ENCODE measurements around the gene MYH7. TPM values are rescaled to one million over a fixed set of nuclear protein-coding genes. Genes with fewer than 3 reads are reported as not detected.

The MYH7 gene
- total RNA-seq, 1 donor from 2014 or later, result not detected

DNA sequence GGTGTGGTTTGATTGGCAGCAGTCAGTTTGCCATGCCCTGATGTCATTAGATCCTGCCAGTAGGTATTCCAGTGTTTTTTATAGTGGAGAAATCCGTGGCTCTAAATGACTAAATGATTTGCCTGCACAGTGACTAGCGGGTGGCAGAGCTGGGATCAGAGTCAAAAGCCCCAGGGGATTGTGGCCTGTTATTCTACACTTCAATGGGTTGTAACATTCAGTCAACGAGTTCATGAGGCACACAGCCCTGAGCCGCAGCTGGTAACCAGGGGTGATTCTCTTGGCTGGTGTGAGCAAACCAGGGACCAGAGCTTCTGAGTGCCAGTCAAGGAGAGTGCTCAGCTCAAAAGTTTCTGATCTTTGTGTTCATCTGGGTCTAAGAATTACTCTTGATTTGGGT lies 29.2 kb downstream of the MYH7 start:
- Histone ChIP-seq H3K4me3 (ENCODE audit: insufficient read depth, low read depth, low read length) (no peak overlapping the region), H3K4me2 (ENCODE audit: low read length) (no peak overlapping the region), H3K36me3 (ENCODE audit: insufficient read depth, low read length) (no peaks in the 10 kb centered on the region), H3K27ac (ENCODE audit: low read depth, low read length) (no peak overlapping the region), H2AFZ (ENCODE audit: low read depth, low read length) (no peak overlapping the region), H4K20me1 (ENCODE audit: insufficient read depth, low read length) (no peaks in the 10 kb centered on the region), H3K27me3 (ENCODE audit: insufficient read depth, low read length) (no peaks in the 10 kb centered on the region), H3K4me1 (ENCODE audit: insufficient read depth, low read length) (no peaks in the 10 kb centered on the region), H3K79me2 (ENCODE audit: insufficient read depth, low read length) (no peaks in the 10 kb centered on the region), H3K9me3 (ENCODE audit: insufficient read depth, low read depth, low read length) (no peaks in the 10 kb centered on the region), H3K9ac (ENCODE audit: low read length) (no peak overlapping the region)
- TF ChIP-seq EZH2 (IDR thresholded peaks at IDR 0.05; ENCODE audit: insufficient read depth, low read length), result no peak
- TF ChIP-seq, protein P1, sequence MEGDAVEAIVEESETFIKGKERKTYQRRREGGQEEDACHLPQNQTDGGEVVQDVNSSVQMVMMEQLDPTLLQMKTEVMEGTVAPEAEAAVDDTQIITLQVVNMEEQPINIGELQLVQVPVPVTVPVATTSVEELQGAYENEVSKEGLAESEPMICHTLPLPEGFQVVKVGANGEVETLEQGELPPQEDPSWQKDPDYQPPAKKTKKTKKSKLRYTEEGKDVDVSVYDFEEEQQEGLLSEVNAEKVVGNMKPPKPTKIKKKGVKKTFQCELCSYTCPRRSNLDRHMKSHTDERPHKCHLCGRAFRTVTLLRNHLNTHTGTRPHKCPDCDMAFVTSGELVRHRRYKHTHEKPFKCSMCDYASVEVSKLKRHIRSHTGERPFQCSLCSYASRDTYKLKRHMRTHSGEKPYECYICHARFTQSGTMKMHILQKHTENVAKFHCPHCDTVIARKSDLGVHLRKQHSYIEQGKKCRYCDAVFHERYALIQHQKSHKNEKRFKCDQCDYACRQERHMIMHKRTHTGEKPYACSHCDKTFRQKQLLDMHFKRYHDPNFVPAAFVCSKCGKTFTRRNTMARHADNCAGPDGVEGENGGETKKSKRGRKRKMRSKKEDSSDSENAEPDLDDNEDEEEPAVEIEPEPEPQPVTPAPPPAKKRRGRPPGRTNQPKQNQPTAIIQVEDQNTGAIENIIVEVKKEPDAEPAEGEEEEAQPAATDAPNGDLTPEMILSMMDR (IDR thresholded peaks at IDR 0.05; ENCODE audit: insufficient read depth, low read depth, low read length), result no peak
- no peak overlapping the region for H3K27ac Mint-ChIP-seq (ENCODE audit: unreplicated experiment)
- no peak overlapping the region for H3K4me3 Mint-ChIP-seq (ENCODE audit: unreplicated experiment)
- H3K4me1 Mint-ChIP-seq (ENCODE audit: low read depth, unreplicated experiment), result no peaks in the 10 kb centered on the region
- no peaks in the 10 kb centered on the region for H3K36me3 Mint-ChIP-seq (ENCODE audit: low read depth, unreplicated experiment)
- DNase-seq (ENCODE audit: low read depth) (no peak), FAIRE-seq (no peak)
- H3K27me3 Mint-ChIP-seq (ENCODE audit: low read depth, unreplicated experiment), result peaks cover 73% of the 10 kb centered on the region
- peaks cover 7% of the 10 kb centered on the region for H3K9me3 Mint-ChIP-seq (ENCODE audit: unreplicated experiment)

DNA sequence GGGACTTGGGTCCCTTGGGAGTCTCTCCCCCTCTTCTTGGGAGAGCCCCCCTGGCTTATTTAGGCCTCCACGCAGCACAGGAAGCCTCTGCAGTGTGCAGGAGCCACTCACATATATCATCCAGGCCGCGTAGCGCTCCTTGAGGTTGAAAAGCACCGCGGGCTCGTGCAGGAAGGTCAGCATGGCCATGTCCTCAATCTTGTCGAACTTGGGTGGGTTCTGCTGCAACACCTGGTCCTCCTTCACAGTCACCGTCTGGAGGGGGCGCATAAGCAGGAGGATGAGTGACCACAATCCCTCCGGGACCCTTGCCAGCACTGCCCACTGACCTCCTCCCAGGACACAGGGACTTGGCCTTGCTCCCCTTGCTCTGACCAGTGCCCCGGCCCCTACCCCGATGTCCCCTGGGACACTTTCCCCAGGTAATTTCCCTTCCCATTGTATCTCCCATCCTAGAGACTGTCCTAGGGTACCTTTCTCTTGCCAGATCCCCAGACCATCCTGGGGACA lies 29.9 kb downstream of the MYH7 start:
- Mint-ChIP-seq H3K4me1 (ENCODE audit: low read depth, unreplicated experiment) (no peaks in the 10 kb centered on the region), H3K27ac (ENCODE audit: unreplicated experiment) (no peak overlapping the region), H3K36me3 (ENCODE audit: low read depth, unreplicated experiment) (no peaks in the 10 kb centered on the region), H3K27me3 (ENCODE audit: low read depth, unreplicated experiment) (peaks cover 73% of the 10 kb centered on the region), H3K4me3 (ENCODE audit: unreplicated experiment) (no peak overlapping the region), H3K9me3 (ENCODE audit: unreplicated experiment) (peaks cover 8% of the 10 kb centered on the region)
- no peak overlapping the region for H3K4me3 ChIP-seq (ENCODE audit: insufficient read depth, low read depth, low read length)
- FAIRE-seq, result no peak
- TF ChIP-seq, protein P1 (IDR thresholded peaks at IDR 0.05; ENCODE audit: insufficient read depth, low read depth, low read length), result no peak
- TF ChIP-seq EZH2 (IDR thresholded peaks at IDR 0.05; ENCODE audit: insufficient read depth, low read length), result no peak
- H4K20me1 ChIP-seq (ENCODE audit: insufficient read depth, low read length), result no peaks in the 10 kb centered on the region
- H3K27me3 ChIP-seq (ENCODE audit: insufficient read depth, low read length), result no peaks in the 10 kb centered on the region
- no peaks in the 10 kb centered on the region for H3K4me1 ChIP-seq (ENCODE audit: insufficient read depth, low read length)
- H3K9ac ChIP-seq (ENCODE audit: low read length), result no peak overlapping the region
- no peaks in the 10 kb centered on the region for H3K79me2 ChIP-seq (ENCODE audit: insufficient read depth, low read length)
- no peak for DNase-seq (ENCODE audit: low read depth)
- H3K4me2 ChIP-seq (ENCODE audit: low read length), result no peak overlapping the region
- H3K36me3 ChIP-seq (ENCODE audit: insufficient read depth, low read length), result no peaks in the 10 kb centered on the region
- no peaks in the 10 kb centered on the region for H3K9me3 ChIP-seq (ENCODE audit: insufficient read depth, low read depth, low read length)
- no peak overlapping the region for H3K27ac ChIP-seq (ENCODE audit: low read depth, low read length)
- H2AFZ ChIP-seq (ENCODE audit: low read depth, low read length), result no peak overlapping the region

DNA sequence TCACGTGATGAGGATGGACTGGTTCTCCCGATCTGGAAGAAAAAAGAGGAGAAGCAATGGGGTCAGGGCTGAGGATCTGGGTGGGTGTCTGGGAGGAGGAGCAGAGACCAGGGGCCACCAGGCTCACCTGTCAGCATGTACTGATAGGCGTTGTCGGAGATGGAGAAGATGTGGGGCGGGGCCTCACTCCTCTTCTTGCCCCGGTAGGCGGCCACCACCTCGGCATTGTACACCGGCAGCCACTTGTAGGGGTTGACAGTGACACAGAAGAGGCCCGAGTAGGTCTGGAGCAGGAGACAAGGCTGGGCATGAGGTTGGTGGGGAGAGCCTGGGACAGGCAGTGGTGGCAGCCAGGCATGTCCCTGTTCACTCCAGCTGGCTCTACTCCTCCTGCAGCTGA lies 30.4 kb downstream of the MYH7 start:
- no peak for TF ChIP-seq EZH2 (IDR thresholded peaks at IDR 0.05; ENCODE audit: insufficient read depth, low read length)
- TF ChIP-seq, protein P1 (IDR thresholded peaks at IDR 0.05; ENCODE audit: insufficient read depth, low read depth, low read length), result no peak
- no peak overlapping the region for H3K9ac ChIP-seq (ENCODE audit: low read length)

More for the DNA sequence above, 30.4 kb downstream of the MYH7 start:
- no peak overlapping the region for H3K4me3 ChIP-seq (ENCODE audit: insufficient read depth, low read depth, low read length)
- FAIRE-seq, result no peak
- H3K27ac ChIP-seq (ENCODE audit: low read depth, low read length), result no peak overlapping the region
- no peaks in the 10 kb centered on the region for H3K9me3 ChIP-seq (ENCODE audit: insufficient read depth, low read depth, low read length)
- H3K27me3 ChIP-seq (ENCODE audit: insufficient read depth, low read length), result no peaks in the 10 kb centered on the region
- H3K36me3 ChIP-seq (ENCODE audit: insufficient read depth, low read length), result no peaks in the 10 kb centered on the region
- no peak overlapping the region for H2AFZ ChIP-seq (ENCODE audit: low read depth, low read length)
- Mint-ChIP-seq H3K27me3 (ENCODE audit: low read depth, unreplicated experiment) (peaks cover 72% of the 10 kb centered on the region), H3K4me3 (ENCODE audit: unreplicated experiment) (no peak overlapping the region), H3K4me1 (ENCODE audit: low read depth, unreplicated experiment) (no peaks in the 10 kb centered on the region), H3K36me3 (ENCODE audit: low read depth, unreplicated experiment) (no peaks in the 10 kb centered on the region), H3K9me3 (ENCODE audit: unreplicated experiment) (peaks cover 9% of the 10 kb centered on the region), H3K27ac (ENCODE audit: unreplicated experiment) (no peak overlapping the region)
- DNase-seq (ENCODE audit: low read depth), result no peak
- H3K79me2 ChIP-seq (ENCODE audit: insufficient read depth, low read length), result no peaks in the 10 kb centered on the region
- no peaks in the 10 kb centered on the region for H4K20me1 ChIP-seq (ENCODE audit: insufficient read depth, low read length)
- no peak overlapping the region for H3K4me2 ChIP-seq (ENCODE audit: low read length)
- no peaks in the 10 kb centered on the region for H3K4me1 ChIP-seq (ENCODE audit: insufficient read depth, low read length)

All from astrocyte (in vitro differentiated cells and primary cell).